22Rv1 (cell line): Measurements from ENCODE around the gene ZMAT5.

ENCODE experiments used
- H3K27ac ChIP-seq: fragments of 450-650 bp; 2 replicates; pipeline ENCODE4 v1.5.1; 2017
- ZFX ChIP-seq: fragments of 450-650 bp; IDR thresholded peaks from 2 replicates; pipeline ENCODE4 v1.6.1; 2017; ENCODE audit warnings: antibody characterized with exemption, borderline replicate concordance
- TF ChIP-seq, protein P1 (sequence below): fragments of 450-650 bp; IDR thresholded peaks from 2 replicates; pipeline ENCODE4 v1.5.1; 2017; ENCODE audit warnings: mild to moderate bottlenecking

The ZMAT5 gene

DNA sequence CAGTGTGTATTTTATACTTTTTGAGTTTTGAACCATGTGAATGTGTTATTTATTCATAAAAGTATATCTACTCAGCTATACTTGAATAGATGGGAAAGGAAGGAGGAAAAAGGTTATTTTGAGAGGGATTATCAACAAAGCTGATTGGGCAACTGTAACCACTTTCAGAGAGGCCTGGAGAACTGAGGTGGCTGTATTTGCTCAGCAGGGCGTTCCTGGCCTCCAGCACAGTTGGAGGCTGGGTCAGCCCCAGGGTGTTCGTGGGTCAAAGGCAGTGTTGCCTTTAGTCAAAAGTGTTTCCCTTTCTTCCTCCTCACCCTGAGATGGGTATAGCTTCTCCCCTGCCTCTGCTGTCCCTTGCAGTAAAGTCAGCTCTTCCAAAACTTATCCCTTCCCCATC lies 44.6 kb upstream of the ZMAT5 start:
- peak overlapping the region; percentile 81 for H3K27ac ChIP-seq
- no peak for TF ChIP-seq ZFX
- TF ChIP-seq, protein P1, sequence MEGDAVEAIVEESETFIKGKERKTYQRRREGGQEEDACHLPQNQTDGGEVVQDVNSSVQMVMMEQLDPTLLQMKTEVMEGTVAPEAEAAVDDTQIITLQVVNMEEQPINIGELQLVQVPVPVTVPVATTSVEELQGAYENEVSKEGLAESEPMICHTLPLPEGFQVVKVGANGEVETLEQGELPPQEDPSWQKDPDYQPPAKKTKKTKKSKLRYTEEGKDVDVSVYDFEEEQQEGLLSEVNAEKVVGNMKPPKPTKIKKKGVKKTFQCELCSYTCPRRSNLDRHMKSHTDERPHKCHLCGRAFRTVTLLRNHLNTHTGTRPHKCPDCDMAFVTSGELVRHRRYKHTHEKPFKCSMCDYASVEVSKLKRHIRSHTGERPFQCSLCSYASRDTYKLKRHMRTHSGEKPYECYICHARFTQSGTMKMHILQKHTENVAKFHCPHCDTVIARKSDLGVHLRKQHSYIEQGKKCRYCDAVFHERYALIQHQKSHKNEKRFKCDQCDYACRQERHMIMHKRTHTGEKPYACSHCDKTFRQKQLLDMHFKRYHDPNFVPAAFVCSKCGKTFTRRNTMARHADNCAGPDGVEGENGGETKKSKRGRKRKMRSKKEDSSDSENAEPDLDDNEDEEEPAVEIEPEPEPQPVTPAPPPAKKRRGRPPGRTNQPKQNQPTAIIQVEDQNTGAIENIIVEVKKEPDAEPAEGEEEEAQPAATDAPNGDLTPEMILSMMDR, result no peak

DNA sequence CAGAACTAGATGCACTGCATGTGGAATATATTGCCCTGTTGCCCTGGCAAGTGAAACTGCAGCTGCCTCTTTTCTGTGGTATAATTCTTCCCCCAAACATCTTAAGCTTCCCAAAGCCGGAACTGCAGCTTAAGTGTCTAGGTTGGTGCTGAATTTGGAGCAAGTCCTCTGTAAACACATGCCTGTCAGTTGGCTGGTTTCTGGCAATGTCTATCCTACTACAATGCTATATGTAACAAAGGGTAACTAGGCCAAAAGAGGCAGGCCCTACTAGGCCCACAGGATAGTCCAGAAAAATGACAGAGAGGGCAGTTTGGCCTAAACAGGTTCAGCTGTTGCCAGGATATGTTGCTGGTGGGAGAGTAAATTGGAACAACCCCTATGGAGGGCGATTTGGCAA lies 43.4 kb upstream of the ZMAT5 start:
- TF ChIP-seq, protein P1, result no peak
- TF ChIP-seq ZFX, result no peak
- H3K27ac ChIP-seq, result peak overlapping the region; percentile 81; the same call in 1 of the 2 replicates

DNA sequence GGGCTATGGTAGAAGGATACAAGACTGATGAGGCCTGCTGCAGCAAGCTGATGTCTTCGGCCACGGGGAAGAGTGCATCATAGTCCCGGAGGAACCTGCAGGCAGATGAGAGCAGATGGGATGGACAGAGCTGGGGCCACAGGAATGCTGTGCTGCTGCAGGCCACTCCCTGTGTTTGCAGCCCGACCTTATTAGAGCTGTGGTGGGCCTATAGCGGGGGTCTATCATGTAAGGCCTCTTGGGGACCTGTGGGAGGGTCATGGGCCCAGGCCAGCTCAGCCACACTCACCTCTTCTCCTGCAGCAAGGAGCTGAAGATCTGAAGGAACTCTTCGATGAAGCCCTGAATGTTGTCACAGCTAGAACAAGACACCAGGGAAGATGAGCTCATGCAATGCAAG lies 39.4 kb upstream of the ZMAT5 start:
- TF ChIP-seq ZFX, result no peak
- TF ChIP-seq, protein P1, result no peak
- no peak overlapping the region for H3K27ac ChIP-seq

DNA sequence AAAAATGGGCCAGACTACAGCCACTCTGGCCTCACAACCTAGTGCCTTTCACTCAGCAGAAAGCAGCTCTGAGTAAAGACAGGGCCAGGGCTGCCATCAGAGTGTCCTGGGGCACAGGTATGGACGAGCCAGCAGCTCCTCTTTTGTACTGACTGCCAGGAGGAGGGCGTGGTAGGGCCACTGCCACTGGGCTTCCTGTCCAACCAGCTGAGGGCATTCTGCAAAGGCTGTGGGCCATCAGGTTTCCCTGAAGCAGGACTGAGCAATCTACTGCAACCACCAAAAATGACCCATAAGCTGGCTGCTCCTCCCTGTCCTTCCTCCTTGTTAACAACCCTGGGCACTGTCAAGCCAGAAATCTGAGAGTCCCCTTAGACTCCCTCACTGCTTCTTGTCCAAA lies 38.2 kb upstream of the ZMAT5 start:
- TF ChIP-seq, protein P1, result no peak
- no peak for TF ChIP-seq ZFX
- no peak overlapping the region for H3K27ac ChIP-seq

DNA sequence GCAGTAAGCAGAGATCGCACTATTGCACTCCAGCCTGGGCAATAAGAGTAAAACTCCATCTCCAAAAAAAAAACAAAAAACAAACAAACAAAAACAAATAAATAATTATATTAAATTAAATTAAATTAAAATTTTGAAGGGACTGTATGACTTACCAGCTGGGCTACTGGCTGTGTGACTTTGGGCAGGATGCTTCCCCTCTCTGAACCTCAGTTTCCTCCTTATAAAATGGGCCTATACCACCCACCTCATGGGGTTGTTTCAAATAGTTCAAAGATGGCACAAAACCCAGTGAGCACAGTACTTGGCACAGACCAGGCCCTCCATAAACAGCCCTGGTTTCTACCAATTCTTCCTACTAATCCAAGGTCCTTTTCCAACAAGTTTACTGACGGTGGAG lies 36.4 kb upstream of the ZMAT5 start:
- TF ChIP-seq, protein P1, result no peak
- no peak for TF ChIP-seq ZFX
- H3K27ac ChIP-seq, result no peak overlapping the region

DNA sequence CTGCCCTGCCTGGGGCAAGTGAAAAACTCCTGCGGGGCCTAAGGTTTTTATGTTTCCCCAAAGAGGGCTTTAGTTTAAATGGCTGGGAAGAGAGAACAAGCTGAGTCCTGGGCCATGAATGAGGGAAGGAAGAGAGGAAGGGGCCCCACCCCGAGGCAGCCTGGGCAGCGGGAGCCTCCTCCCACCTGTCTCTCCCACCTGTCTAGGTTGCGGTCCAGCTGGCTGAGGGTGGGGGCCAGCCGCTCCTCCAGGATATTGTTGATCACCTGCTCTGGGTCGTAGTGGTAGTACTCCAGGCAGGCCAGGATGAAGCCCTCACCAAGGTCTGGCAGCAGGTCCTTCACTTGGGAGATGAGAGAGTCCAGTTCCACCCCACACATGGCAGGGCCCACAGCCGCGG lies 35.0 kb upstream of the ZMAT5 start:
- H3K27ac ChIP-seq, result no peak overlapping the region
- TF ChIP-seq, protein P1, result no peak
- no peak for TF ChIP-seq ZFX

DNA sequence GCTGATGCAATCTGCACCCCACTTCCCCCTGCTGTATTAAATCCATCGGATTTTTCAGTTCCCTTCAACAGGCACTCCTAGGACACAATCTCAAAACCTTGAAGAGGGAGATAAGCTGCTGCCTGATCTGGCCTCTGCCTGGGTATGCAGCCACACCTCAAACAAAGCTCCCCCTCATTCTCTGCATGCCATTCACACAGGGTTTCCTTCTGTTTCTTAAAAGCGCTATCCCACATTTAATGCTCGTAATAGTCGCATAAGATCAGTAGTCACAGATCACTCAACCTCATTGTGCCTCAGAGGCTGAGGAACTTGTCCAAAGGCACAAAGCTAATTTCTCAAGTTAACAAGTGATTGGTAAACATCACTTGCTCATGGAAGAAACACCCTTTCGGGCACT lies 34.3 kb upstream of the ZMAT5 start:
- TF ChIP-seq ZFX, result no peak
- TF ChIP-seq, protein P1, result no peak
- no peak overlapping the region for H3K27ac ChIP-seq
